Heart left ventricle (tissue), 16 donors: ENCODE measurements around the gene USH1G. TPM values are rescaled to one million over a fixed set of nuclear protein-coding genes. Genes with fewer than 3 reads are reported as not detected.

Experiments
- ATAC-seq, 4 donors: fragments of 200-7000 bp; cut with Tn5 transposase; one replicate each; pipeline ENCODE4 v1.9.1; 2020 to 2022; ENCODE audit warnings: moderate library complexity in 4 of 4, mild to moderate bottlenecking in 3 of 4, moderate number of reproducible peaks in 1 of 4
- DNase-seq, 5 donors: peaks; one replicate each; pipeline ENCODE4 v3.0.0-alpha.2; 2020
- H3K27ac ChIP-seq, 12 donors: fragments of 200-600 bp; sonication (generic) in 4 of 12; one replicate each; pipeline versions ENCODE4 v1.5.0 to v1.8.0; 2016 to 2022; ENCODE audit warnings: mild to moderate bottlenecking in 2 of 12
- H3K27me3 ChIP-seq, 9 donors: fragments of 200-600 bp; sonication (generic) in 2 of 9; one replicate each; pipeline versions ENCODE4 v1.5.1 to v1.8.0; 2016 to 2022; ENCODE audit warnings: mild to moderate bottlenecking in 3 of 9
- H3K36me3 ChIP-seq, 9 donors: fragments of 200-600 bp; sonication (generic) in 2 of 9; one replicate each; pipeline versions ENCODE4 v1.5.0 to v1.8.0; 2018 to 2022; ENCODE audit warnings: mild to moderate bottlenecking in 2 of 9
- H3K4me1 ChIP-seq, 12 donors: fragments of 200-600 bp; sonication (generic) in 4 of 12; one replicate each; pipeline versions ENCODE4 v1.5.0 to v1.8.0; 2016 to 2022; ENCODE audit warnings: mild to moderate bottlenecking in 3 of 12
- H3K4me3 ChIP-seq, 12 donors: fragments of 200-600 bp; sonication (generic) in 4 of 12; one replicate each; pipeline versions ENCODE4 v1.5.0 to v1.8.0; 2017 to 2022; ENCODE audit warnings: mild to moderate bottlenecking in 9 of 12, moderate library complexity in 4 of 12
- H3K9me3 ChIP-seq, 12 donors: fragments of 200-600 bp; sonication (generic) in 4 of 12; one replicate each; pipeline versions ENCODE4 v1.5.0 to v1.8.0; 2016 to 2022; ENCODE audit warnings: mild to moderate bottlenecking in 1 of 12
- POLR2A ChIP-seq, 2 donors: fragments of 450-650 bp; IDR thresholded peaks; one replicate each; pipeline ENCODE4 v1.6.1; 2017; ENCODE audit warnings: antibody characterized with exemption in 2 of 2, mild to moderate bottlenecking in 2 of 2, moderate library complexity in 2 of 2
- WGBS, 4 donors: extraction: QIAGEN DNeasy Blood & Tissue Kit in 2 of 4; methylation state at CpG; one replicate each; pipeline versions ENCODE4 v1.1.5 to v1.1.7; 2013 to 2018; 5-methylcytosine and 5-hydroxymethylcytosine counted together
- intact Hi-C, 10 donors: fragments of 100-400 bp; cut with DNase I; formaldehyde crosslinking; loops; one replicate each; pipeline versions ENCODE4 v1.11.1 to v1.14.2; 2022
- polyA plus RNA-seq, 2 donors: library from polyadenylated mRNA; stranded (reverse); fragments of 200-250 nt; gene quantifications; one replicate each; pipeline ENCODE4 v1.2.3, GENCODE V29; 2013
- total RNA-seq, 9 donors: library from RNA; depleted of rRNA in 2 of 9; stranded (reverse); fragments of >200 nt in 2 of 9; fragmentation: NEBNext Ultra II Directional in 3 of 9; extraction: Animal tissue kit (Norgen Biotek cat#: 25700) in 3 of 9; gene quantifications; one replicate each; pipeline versions ENCODE4 v1.1.0 to v1.2.4, GENCODE V29; 2016 to 2023
- TF ChIP-seq, protein P1 (sequence below), 12 donors: fragments of 200-600 bp; sonication (generic) in 4 of 12; IDR thresholded peaks; one replicate each; pipeline versions ENCODE4 v1.5.0 to v1.8.0; 2018 to 2022; ENCODE audit warnings: antibody characterized with exemption in 12 of 12, mild to moderate bottlenecking in 5 of 12
- donor health status: ischemic (EF 13 %, LVEDD 7.1; RV severe dilation, severe dysfunction).
- donor health status: healthy with polysubstance abuse.
- donor health status: DM: no; HTN: yes; CAD: no.
- donor health status: DM: no; HTN: no; CAD: no.
- donor health status: ischemic (EF 25% LVEDD 6.9; RV normal size, moderate dysfunction).
- donor health status: ischemic (EF 25% LVEDD 5.7; RV mildly dilated, moderate dysfunction).
- donor health status: healthy.
- donor health status: DM: yes; HTN: yes; CAD: no.
- donor health status: ischemic (EF 35%, LVEDD 5.7; RV mildly dilated, moderate dysfunction).
- donor health status: nonischemic (EF 11% LVEDD 7.7; RV severe dilation, severe dysfunction).
- donor health status: DM: yes; HTN: yes; CAD: no.
- donor health status: PGD.
- donor health status: ischemic (EF 29% LVEDD 5.4; RV normal size, mild dysfunction).
- donor health status: nonischemic (EF 23%, LVEDD 6.1; RV moderate dilation, normal function).

Gene USH1G
- total and polyA plus RNA-seq, 11 donors = not detected

DNA sequence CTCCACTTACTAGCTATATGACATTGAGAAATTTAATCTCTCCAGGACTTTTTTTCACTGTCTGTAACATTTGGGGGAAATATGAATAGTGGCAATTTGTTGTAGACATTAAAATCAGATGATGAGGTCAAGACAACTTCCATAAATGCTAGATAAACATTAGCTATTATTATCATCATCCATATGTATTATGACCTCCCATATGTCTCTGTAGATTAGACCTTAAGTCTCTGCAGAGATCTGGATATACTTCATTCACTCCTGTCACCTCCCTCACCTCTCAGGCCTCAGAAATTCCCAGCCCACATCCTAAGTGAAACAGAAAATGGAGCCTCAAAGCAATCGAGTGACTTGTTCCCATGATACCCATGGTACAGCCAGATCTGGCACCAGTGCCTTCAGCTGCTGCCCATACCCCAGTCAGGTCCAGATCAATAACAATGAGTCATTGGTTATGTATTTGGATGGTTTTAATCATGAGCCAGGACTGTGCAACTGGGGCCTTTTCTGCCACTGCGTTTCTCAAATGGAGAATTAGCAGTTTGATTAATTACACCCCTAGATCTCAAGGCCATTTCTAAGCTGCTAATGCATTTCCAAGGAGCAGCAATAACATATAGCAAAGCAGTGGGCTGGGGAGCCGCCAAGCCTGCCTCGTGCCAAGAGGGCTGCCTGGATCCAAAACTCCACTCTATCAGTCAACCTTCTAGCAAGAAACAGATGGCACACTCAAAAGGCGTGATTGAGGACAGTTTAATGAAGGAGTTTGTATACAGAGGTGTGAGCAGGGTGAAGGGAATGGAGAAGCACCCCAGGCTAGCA lies 47.7 kb downstream of the USH1G start:
- no peak for ATAC-seq
- WGBS, 4 donors = 72 to 86% (median 75%) methylated on average over 5 of the region's 5 CpGs

DNA sequence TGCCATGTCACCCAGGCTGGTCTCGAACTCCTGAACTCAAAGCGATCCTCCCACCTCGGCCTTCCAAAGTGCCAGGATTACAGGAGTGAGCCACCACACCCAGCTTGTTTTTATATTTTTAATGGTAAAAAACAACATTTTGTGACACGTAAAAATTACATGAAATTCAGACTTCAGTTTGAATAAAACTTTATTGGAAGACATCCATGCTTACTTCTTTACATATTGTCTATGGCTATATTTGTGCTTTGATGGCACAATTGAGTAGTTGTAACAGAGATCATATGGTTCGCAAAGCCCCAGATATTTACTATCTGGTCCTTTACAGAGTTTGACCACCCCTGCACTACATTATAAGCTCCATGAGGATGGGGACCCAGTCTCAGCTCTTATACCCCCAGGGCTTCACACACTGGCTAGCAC lies 48.4 kb downstream of the USH1G start:
- intact Hi-C loops = no loop called here
- ATAC-seq (no peak), DNase-seq (no peak)
- Histone ChIP-seq H3K9me3 (no peaks in the 10 kb centered on the region), H3K27ac (no peak overlapping the region), H3K4me1 (peaks cover 3 to 42% (median 19%) of the 10 kb centered on the region in 12 donors), H3K27me3 (no peaks in the 10 kb centered on the region), H3K4me3 (no peak overlapping the region), H3K36me3 (no peaks in the 10 kb centered on the region)
- TF ChIP-seq POLR2A (IDR thresholded peaks at IDR 0.05) = no peak
- TF ChIP-seq, protein P1, sequence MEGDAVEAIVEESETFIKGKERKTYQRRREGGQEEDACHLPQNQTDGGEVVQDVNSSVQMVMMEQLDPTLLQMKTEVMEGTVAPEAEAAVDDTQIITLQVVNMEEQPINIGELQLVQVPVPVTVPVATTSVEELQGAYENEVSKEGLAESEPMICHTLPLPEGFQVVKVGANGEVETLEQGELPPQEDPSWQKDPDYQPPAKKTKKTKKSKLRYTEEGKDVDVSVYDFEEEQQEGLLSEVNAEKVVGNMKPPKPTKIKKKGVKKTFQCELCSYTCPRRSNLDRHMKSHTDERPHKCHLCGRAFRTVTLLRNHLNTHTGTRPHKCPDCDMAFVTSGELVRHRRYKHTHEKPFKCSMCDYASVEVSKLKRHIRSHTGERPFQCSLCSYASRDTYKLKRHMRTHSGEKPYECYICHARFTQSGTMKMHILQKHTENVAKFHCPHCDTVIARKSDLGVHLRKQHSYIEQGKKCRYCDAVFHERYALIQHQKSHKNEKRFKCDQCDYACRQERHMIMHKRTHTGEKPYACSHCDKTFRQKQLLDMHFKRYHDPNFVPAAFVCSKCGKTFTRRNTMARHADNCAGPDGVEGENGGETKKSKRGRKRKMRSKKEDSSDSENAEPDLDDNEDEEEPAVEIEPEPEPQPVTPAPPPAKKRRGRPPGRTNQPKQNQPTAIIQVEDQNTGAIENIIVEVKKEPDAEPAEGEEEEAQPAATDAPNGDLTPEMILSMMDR (IDR thresholded peaks at IDR 0.05) = no peak
- 96 to 97% (median 97%) methylated on average over 5 of the region's 5 CpGs for WGBS, 4 donors

More for the DNA sequence above, 47.7 kb downstream of the USH1G start:
- intact Hi-C loops = no loop called here
- H3K9me3 ChIP-seq = no peaks in the 10 kb centered on the region
- peaks cover 3 to 42% (median 19%) of the 10 kb centered on the region in 12 donors for H3K4me1 ChIP-seq
- no peak for DNase-seq
- H3K27ac ChIP-seq = no peak overlapping the region
- H3K36me3 ChIP-seq = no peaks in the 10 kb centered on the region
- no peak overlapping the region for H3K4me3 ChIP-seq
- TF ChIP-seq, protein P1 (IDR thresholded peaks at IDR 0.05) = no peak
- no peak for TF ChIP-seq POLR2A (IDR thresholded peaks at IDR 0.05)
- no peaks in the 10 kb centered on the region for H3K27me3 ChIP-seq

DNA sequence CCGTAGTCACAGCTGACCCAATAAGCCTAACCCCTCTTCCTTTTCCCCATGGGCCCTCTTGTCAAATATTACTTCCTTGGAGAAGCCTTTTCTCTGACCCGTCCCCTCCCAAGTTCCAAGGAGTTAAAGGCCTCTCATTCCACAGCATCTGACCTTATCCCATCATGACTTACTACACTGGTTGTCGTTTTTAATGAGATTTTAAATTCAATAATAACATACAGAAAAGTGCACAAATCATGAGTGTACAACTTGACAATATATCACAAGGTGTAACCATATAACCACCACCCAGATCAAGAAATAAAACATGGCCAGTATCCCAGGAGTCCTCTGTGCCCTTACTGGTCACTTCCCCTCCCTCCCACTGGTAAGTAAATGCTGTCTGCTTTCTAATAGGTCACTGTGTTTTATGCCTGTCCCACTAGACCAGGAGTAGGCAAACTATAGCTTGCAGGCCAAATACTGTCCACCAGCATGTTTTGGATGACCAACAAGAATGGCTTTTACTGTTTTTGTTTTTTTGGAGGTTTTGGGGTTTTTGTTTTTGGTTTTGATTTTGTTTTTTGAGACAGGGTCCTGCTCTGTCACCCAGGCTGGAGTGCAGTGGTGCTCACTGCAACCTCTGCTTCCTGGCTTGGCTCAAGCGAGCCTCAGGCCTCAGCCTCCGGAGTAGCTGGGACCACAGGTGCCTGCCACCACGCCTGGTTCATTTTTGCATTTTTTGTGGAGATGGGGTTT lies 49.0 kb downstream of the USH1G start:
- DNase-seq (no peak), ATAC-seq (no peak)
- Histone ChIP-seq H3K36me3 (no peaks in the 10 kb centered on the region), H3K4me3 (peak overlapping the region; percentile 45 to 78 (median 68)), H3K4me1 (peaks cover 3 to 42% (median 19%) of the 10 kb centered on the region in 12 donors), H3K9me3 (no peaks in the 10 kb centered on the region), H3K27ac (peak overlapping the region; percentile 59 to 92 (median 88)), H3K27me3 (no peaks in the 10 kb centered on the region)
- intact Hi-C loops = no loop called here
- TF ChIP-seq POLR2A (IDR thresholded peaks at IDR 0.05) = no peak
- TF ChIP-seq, protein P1 (IDR thresholded peaks at IDR 0.05) = no peak
- 57 to 62% (median 59%) methylated on average over 6 of the region's 6 CpGs for WGBS, 4 donors
